Thyroid gland (tissue), 4 donors: Measurements from ENCODE around the gene PRPF40B.
"Not testable (repeated sequence)": the region's sequence is repeated elsewhere in the genome, so short reads cannot be mapped to it uniquely, and the experiment has no call there.

Experiments
- CTCF ChIP-seq, 6 experiments: fragments of 200-600 bp in 3 of 6; fragments of 450-650 bp in 3 of 6; sonication (generic) in 3 of 6; IDR thresholded peaks; one replicate each; pipeline ENCODE4 v1.5.1; 2016 to 2019; ENCODE audit warnings: antibody characterized with exemption in 6 of 6, mild to moderate bottlenecking in 2 of 6, inconsistent platforms in 1 of 6, moderate library complexity in 1 of 6
- POLR2A ChIP-seq, 2 donors: fragments of 450-650 bp; IDR thresholded peaks; one replicate each; pipeline ENCODE4 v1.6.1; 2017; ENCODE audit warnings: antibody characterized with exemption in 2 of 2, mild to moderate bottlenecking in 2 of 2, moderate library complexity in 1 of 2

GRCh38 chr12:49610785-49611184 is 12.6 kb upstream of the PRPF40B start:
- not testable (repeated sequence) for TF ChIP-seq CTCF, POLR2A (IDR thresholded peaks at IDR 0.05)
